Measurements from ENCODE around the gene NUMA1. TPM values are rescaled to one million over a fixed set of nuclear protein-coding genes. Genes with fewer than 3 reads are reported as not detected.
A peak's percentile ranks its signal among the peaks of the same experiment; 100 is the strongest.

NUMA1 gene
- total RNA-seq, 2 donors from 2014 or later: 102 to 130 TPM

DNA sequence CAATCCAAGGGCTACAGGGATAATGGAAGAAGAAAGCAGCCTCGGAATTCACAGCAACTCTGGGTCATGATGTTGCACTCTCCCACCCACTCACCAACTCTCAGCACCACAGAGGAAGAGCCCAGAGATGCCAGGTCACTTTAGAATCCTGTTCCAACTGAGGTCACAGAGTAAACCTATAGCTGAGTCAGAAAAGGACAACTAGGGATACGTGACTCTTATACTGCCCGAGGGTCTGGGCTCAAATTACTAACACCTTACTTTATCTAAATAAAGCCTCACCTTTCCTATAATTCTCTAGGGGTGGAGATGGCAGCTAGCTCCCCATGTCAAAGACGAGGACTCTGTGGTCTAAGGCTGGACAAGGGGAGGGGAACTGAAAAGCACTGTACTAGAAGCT, 57.0 kb downstream of the NUMA1 start:
- Histone ChIP-seq H3K27me3 (no peaks in the 10 kb centered on the region), H3K27ac (no peak overlapping the region), H3K36me3 (peaks cover 94% of the 10 kb centered on the region), H3K4me3 (no peak overlapping the region), H3K4me1 (peaks cover 0 to 24% of the 10 kb centered on the region in 2 donors), H3K9me3 (no peaks in the 10 kb centered on the region)
- TF ChIP-seq, protein P1, sequence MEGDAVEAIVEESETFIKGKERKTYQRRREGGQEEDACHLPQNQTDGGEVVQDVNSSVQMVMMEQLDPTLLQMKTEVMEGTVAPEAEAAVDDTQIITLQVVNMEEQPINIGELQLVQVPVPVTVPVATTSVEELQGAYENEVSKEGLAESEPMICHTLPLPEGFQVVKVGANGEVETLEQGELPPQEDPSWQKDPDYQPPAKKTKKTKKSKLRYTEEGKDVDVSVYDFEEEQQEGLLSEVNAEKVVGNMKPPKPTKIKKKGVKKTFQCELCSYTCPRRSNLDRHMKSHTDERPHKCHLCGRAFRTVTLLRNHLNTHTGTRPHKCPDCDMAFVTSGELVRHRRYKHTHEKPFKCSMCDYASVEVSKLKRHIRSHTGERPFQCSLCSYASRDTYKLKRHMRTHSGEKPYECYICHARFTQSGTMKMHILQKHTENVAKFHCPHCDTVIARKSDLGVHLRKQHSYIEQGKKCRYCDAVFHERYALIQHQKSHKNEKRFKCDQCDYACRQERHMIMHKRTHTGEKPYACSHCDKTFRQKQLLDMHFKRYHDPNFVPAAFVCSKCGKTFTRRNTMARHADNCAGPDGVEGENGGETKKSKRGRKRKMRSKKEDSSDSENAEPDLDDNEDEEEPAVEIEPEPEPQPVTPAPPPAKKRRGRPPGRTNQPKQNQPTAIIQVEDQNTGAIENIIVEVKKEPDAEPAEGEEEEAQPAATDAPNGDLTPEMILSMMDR (IDR thresholded peaks at IDR 0.05): no peak
- DNase-seq (ENCODE audit: low spot score): no peak

DNA sequence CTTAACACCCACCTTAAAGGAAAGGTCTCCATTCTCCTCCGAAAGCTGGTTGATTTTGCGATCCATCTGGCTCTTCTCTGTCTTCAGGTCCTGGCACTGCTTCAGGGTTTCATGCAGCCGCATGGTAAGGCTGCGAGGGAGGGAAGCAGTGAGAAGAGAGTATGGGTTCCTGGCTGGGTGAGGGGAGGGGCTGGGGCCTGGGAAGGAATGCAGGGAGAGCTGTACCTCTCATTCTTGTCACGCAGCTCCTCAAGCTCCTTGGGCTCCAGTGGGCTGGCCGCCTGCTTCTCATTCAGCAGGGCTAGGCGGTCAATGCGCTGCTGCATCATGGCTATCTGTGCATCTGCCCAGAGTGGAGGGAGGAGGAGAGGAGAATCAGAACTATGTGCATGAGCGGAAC, 62.2 kb downstream of the NUMA1 start:
- no peak for DNase-seq (ENCODE audit: low spot score)
- peaks cover 100% of the 10 kb centered on the region for H3K36me3 ChIP-seq

DNA sequence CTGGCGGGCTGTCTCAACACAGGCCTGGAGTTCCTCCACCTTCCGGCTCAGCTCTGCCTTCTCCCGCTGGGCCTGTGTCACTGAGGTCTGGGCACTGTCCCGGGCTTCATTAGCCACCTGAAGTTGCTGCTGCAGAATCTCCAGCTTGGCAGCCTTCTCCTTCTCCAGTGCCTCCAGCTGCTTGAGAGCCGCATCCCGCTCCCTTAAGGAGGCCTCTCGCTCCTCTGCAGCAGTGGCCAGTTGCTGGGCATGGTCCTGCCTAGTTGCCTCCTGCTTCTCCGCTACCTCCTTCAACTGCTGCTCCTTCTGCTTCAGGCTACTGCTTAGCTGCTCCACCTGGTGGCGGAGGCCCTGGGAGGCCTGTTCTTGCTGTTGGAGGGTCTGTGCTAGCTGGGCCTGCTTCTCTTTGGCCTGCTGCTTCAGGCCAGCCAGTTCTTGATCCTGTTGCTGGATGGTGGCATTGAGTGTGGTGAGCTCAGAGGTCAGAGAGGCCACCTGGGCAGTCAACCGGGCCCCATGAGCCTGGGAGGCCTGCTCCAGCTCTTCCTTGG, 64.8 kb downstream of the NUMA1 start:
- no peak overlapping the region for H3K27ac ChIP-seq
- no peak for DNase-seq (ENCODE audit: low spot score)
- peaks cover 0 to 49% of the 10 kb centered on the region in 2 donors for H3K4me1 ChIP-seq

More for the DNA sequence above, 62.2 kb downstream of the NUMA1 start:
- Histone ChIP-seq H3K4me1 (peaks cover 0 to 23% of the 10 kb centered on the region in 2 donors), H3K27me3 (no peaks in the 10 kb centered on the region), H3K27ac (no peak overlapping the region), H3K4me3 (no peak overlapping the region), H3K9me3 (no peaks in the 10 kb centered on the region)
- TF ChIP-seq, protein P1 (IDR thresholded peaks at IDR 0.05): no peak

DNA sequence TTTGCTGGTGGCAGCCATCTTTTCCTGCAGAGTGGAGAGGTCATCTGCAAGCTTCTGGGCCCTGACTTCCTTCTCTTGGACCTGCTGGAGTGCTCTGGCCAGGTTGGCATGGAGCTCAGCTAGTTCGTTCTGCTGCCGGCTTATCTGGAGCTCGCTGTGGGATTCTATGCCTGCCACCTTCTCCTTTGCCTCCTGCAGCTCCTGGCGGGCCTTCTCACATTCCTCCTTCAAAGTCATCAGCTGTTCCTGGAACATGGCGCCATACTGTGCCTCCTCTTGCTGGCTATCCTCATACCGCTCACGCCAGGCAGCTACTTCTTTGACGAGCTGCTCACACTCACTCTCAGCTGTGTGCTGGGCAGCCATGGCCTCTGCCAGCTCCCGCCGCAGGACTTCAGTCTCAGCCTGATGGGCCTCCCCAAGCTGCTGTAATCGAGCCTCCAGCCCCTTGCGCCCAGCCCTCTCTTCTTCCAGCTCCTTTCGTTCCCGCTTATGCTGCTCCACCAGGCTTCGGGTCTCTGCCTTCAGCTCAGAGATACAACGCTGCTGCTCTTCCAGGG, 65.5 kb downstream of the NUMA1 start:
- peaks cover 0 to 53% of the 10 kb centered on the region in 2 donors for H3K4me1 ChIP-seq
- H3K4me3 ChIP-seq: no peak overlapping the region
- H3K27me3 ChIP-seq: no peaks in the 10 kb centered on the region
- H3K9me3 ChIP-seq: no peaks in the 10 kb centered on the region
- H3K36me3 ChIP-seq: peaks cover 100% of the 10 kb centered on the region
- DNase-seq (ENCODE audit: low spot score): no peak
- H3K27ac ChIP-seq: no peak overlapping the region
- TF ChIP-seq, protein P1 (IDR thresholded peaks at IDR 0.05): no peak

More for the DNA sequence above, 64.8 kb downstream of the NUMA1 start:
- H3K9me3 ChIP-seq: no peaks in the 10 kb centered on the region
- no peaks in the 10 kb centered on the region for H3K27me3 ChIP-seq
- H3K36me3 ChIP-seq: peaks cover 100% of the 10 kb centered on the region
- TF ChIP-seq, protein P1 (IDR thresholded peaks at IDR 0.05): peak in 1 of 2 donors; percentile 37
- H3K4me3 ChIP-seq: no peak overlapping the region

DNA sequence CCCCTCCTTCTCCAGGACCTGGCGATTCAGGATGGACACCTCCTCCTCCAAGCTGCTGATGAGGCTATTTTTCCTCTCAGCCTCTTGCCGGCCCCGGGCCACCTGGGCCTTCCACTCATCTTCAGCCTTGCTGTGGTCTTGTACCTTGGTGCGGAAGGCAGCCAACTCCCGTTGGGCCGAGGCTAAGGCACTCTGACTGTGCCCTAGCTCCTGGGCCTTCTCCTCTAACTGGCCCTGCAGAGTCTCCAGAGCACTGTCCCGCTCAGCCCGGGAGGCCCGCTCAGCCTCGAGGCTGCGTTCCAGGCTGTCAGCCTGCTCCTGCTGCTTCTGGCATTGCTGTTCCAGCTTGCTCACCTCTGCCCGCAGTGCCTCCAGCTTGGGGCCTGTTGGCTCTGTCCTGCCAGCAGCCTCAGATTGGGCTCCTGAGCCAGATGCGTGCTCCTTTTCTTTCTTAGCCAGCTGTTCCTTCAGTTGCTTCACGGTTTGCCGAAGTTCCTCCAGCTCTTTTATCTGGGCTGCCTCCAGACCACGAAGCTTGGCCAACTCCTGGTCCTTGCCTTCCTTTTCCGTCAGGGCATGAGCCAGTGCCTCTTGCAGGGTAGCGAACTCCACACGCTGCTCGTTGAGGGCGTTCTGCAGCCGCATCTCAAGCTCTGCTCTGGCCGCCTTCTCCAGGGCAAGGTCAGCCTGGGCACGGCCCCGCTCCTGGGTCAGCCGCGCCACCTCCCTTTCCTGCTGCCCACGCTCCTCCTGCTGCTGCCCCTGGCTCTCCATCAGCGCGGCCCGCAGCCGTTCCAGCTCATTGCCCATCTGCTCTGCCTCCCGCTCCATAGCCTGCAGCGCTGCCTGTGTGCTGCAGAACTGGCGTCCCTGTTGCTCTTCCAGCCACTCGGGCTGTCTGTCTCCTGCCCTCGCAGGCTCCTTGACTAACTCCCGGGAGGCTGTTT, 66.3 kb downstream of the NUMA1 start:
- Histone ChIP-seq H3K4me1 (peaks cover 0 to 53% of the 10 kb centered on the region in 2 donors), H3K27me3 (no peaks in the 10 kb centered on the region), H3K4me3 (no peak overlapping the region), H3K27ac (peak overlapping the region; percentile 11 to 49), H3K36me3 (peaks cover 100% of the 10 kb centered on the region), H3K9me3 (no peaks in the 10 kb centered on the region)
- DNase-seq (ENCODE audit: low spot score): no peak
- TF ChIP-seq, protein P1 (IDR thresholded peaks at IDR 0.05): no peak

Measured in right atrium auricular region (tissue), 2 donors.